DND-41 (cell line): ENCODE measurements around the gene HECW1.

Source experiments
- ATAC-seq: fragments of 200-7000 bp; cut with Tn5 transposase; 3 replicates; pipeline ENCODE4 v1.9.1; 2021; ENCODE audit warnings: low read depth; ENCODE audit not compliant: insufficient read depth
- DNase-seq: peaks from one replicate; pipeline ENCODE4 v3.0.0-alpha.2; 2020
- H2AFZ ChIP-seq: 2 replicates; pipeline ENCODE4 v1.6.0; 2012; ENCODE audit warnings: low read depth, low read length
- H3K27ac ChIP-seq: 2 replicates; pipeline ENCODE4 v1.5.1; 2012; ENCODE audit warnings: low read length, inconsistent platforms
- H3K27me3 ChIP-seq: fragments of 200-600 bp; sonication (generic); 2 replicates; pipeline ENCODE4 v1.6.0; 2012; ENCODE audit warnings: low read length, mild to moderate bottlenecking, inconsistent platforms; ENCODE audit not compliant: insufficient read depth, poor library complexity
- H3K36me3 ChIP-seq: 2 replicates; pipeline ENCODE4 v1.5.1; 2012; ENCODE audit warnings: low read length, inconsistent platforms; ENCODE audit not compliant: insufficient read depth
- H3K4me1 ChIP-seq: 2 replicates; pipeline ENCODE4 v1.5.1; 2012; ENCODE audit warnings: mild to moderate bottlenecking, low read length; ENCODE audit not compliant: insufficient read depth
- H3K4me2 ChIP-seq: 2 replicates; pipeline ENCODE4 v1.6.0; 2012; ENCODE audit warnings: mild to moderate bottlenecking, moderate library complexity, low read length, inconsistent platforms; ENCODE audit not compliant: insufficient read depth
- H3K4me3 ChIP-seq, 2 experiments: fragments of 200-600 bp in 1 of 2; shearing (Covaris generic) in 1 of 2; 2 replicates each; pipeline ENCODE4 v1.5.1; 2012 to 2016; ENCODE audit warnings: inconsistent platforms in 2 of 2, low read length in 2 of 2, mild to moderate bottlenecking in 2 of 2, low read depth in 1 of 2, moderate library complexity in 1 of 2
- H3K79me2 ChIP-seq: 2 replicates; pipeline ENCODE4 v1.6.0; 2012; ENCODE audit warnings: low read length, inconsistent platforms; ENCODE audit not compliant: insufficient read depth
- H3K9ac ChIP-seq: 2 replicates; pipeline ENCODE4 v1.6.0; 2012; ENCODE audit warnings: low read depth, mild to moderate bottlenecking, inconsistent platforms, low read length, moderate library complexity
- H3K9me3 ChIP-seq: 2 replicates; pipeline ENCODE4 v1.5.1; 2012; ENCODE audit warnings: low read length, moderate library complexity, mild to moderate bottlenecking, inconsistent platforms; ENCODE audit not compliant: insufficient read depth, severe bottlenecking
- H4K20me1 ChIP-seq: 2 replicates; pipeline ENCODE4 v1.6.0; 2012; ENCODE audit warnings: low read length; ENCODE audit not compliant: insufficient read depth
- EZH2 ChIP-seq: IDR thresholded peaks from 3 replicates; pipeline ENCODE4 v1.6.1; 2012; ENCODE audit warnings: borderline replicate concordance, low read depth, mild to moderate bottlenecking, moderate library complexity, low read length, inconsistent platforms; ENCODE audit not compliant: severe bottlenecking
- TF ChIP-seq, protein P1 (sequence below): IDR thresholded peaks from 2 replicates; pipeline ENCODE4 v1.5.1; 2012; ENCODE audit warnings: borderline replicate concordance, low read length, moderate library complexity, mild to moderate bottlenecking; ENCODE audit not compliant: poor library complexity, severe bottlenecking; ENCODE audit errors: extremely low read depth

HECW1 gene

DNA sequence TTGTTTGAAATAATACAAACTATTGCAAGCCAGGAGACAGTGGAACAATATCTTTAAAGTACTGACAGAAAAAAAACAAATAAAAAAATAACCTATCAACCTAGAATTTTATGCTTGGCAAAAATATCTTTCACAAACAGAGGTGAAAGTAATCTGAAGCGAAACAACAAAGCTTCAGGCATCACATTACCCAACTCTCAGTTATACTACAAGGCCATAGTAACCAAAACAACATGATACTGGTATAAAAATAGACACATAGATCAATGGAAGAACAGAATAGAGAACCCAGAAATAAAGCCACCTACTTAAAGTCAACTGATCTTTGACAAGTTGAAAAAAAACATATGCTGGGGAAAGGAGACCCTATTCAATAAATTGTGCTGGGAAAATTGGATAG lies 26.5 kb upstream of the HECW1 start:
- Histone ChIP-seq H3K4me1 (no peaks in the 10 kb centered on the region), H2AFZ (no peak overlapping the region), H3K4me2 (no peak overlapping the region), H3K4me3 (no peak overlapping the region), H3K27ac (no peak overlapping the region), H4K20me1 (no peaks in the 10 kb centered on the region), H3K9ac (no peak overlapping the region), H3K79me2 (no peaks in the 10 kb centered on the region), H3K36me3 (no peaks in the 10 kb centered on the region), H3K27me3 (peaks cover 34% of the 10 kb centered on the region), H3K9me3 (peaks cover 3% of the 10 kb centered on the region)
- no peak for TF ChIP-seq EZH2
- TF ChIP-seq, protein P1, sequence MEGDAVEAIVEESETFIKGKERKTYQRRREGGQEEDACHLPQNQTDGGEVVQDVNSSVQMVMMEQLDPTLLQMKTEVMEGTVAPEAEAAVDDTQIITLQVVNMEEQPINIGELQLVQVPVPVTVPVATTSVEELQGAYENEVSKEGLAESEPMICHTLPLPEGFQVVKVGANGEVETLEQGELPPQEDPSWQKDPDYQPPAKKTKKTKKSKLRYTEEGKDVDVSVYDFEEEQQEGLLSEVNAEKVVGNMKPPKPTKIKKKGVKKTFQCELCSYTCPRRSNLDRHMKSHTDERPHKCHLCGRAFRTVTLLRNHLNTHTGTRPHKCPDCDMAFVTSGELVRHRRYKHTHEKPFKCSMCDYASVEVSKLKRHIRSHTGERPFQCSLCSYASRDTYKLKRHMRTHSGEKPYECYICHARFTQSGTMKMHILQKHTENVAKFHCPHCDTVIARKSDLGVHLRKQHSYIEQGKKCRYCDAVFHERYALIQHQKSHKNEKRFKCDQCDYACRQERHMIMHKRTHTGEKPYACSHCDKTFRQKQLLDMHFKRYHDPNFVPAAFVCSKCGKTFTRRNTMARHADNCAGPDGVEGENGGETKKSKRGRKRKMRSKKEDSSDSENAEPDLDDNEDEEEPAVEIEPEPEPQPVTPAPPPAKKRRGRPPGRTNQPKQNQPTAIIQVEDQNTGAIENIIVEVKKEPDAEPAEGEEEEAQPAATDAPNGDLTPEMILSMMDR, result no peak
- ATAC-seq (no peak), DNase-seq (no peak)

DNA sequence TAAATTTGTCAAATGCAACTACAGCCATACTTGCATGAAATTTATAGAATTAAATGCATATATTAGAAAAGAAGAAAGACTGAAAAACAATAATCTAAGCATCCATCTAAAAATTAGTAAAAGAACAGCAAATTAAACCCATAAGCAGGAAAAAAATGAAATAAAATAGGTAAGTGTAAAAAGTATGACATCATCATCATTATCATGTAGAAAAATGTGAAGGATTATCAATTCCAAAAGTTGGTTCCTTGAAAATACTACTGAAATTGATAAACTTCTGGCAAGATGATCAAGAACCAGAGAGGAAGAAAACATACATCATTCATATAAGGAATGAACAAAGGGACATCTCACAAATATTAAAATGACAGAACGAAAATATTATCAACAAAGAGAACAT lies 19.6 kb upstream of the HECW1 start:
- Histone ChIP-seq H3K4me1 (no peaks in the 10 kb centered on the region), H3K36me3 (no peaks in the 10 kb centered on the region), H3K9me3 (peaks cover 7% of the 10 kb centered on the region), H2AFZ (no peak overlapping the region), H3K4me3 (no peak overlapping the region), H3K9ac (no peak overlapping the region), H3K4me2 (no peak overlapping the region), H3K27ac (no peak overlapping the region), H3K79me2 (no peaks in the 10 kb centered on the region), H3K27me3 (peaks cover 19% of the 10 kb centered on the region), H4K20me1 (no peaks in the 10 kb centered on the region)
- TF ChIP-seq, protein P1, result no peak
- TF ChIP-seq EZH2, result no peak
- ATAC-seq (no peak), DNase-seq (no peak)

DNA sequence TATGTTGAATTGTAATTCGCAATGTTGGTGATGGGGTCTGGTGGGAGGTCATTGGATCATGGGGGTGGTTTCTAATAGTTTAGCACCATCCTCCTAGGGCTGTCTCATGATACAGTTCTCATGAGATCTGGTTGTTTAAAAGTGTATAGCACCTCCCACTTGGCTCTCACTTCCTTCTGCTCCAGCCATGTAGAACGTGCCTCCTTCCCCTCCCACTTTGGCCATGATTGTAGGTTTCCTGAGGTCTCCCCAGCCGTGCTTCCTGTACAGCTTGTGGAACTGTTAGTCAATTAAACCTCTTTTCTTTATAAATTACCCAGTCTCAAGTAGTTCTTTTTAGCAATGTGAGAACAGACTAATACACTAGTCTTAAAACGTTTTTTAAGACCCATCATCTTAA lies 15.6 kb upstream of the HECW1 start:
- H3K4me1 ChIP-seq, result no peaks in the 10 kb centered on the region
- DNase-seq, result no peak
- no peaks in the 10 kb centered on the region for H3K36me3 ChIP-seq
- H3K9me3 ChIP-seq, result peaks cover 4% of the 10 kb centered on the region
- no peaks in the 10 kb centered on the region for H4K20me1 ChIP-seq
- H3K27ac ChIP-seq, result no peak overlapping the region
- peaks cover 7% of the 10 kb centered on the region for H3K27me3 ChIP-seq
- no peak overlapping the region for H2AFZ ChIP-seq
- no peaks in the 10 kb centered on the region for H3K79me2 ChIP-seq
- TF ChIP-seq, protein P1, result no peak
- no peak for TF ChIP-seq EZH2
- H3K4me2 ChIP-seq, result no peak overlapping the region
- no peak overlapping the region for H3K9ac ChIP-seq
- ATAC-seq, result no peak
- no peak overlapping the region for H3K4me3 ChIP-seq

DNA sequence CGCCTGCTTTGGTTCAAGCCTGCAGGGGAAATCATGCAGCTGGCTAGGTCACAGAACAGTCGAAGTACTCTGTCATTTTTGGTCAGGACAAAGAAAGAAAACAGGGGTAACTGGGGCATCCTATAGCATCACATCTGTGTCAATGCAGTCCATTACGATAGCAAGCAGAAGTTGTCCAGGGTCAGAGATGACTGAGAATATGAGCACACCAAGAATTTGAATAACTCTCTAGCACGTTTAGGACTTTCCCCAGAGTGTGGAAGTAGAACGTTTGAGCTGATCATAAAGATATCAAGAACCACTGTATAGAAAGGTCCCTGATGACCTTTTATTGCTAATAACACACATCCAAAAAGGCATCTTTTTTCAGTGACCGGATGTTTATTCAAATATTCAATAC lies 12.7 kb upstream of the HECW1 start:
- Histone ChIP-seq H3K9me3 (peaks cover 4% of the 10 kb centered on the region), H3K27ac (no peak overlapping the region), H4K20me1 (no peaks in the 10 kb centered on the region), H3K36me3 (no peaks in the 10 kb centered on the region), H3K4me3 (no peak overlapping the region), H2AFZ (no peak overlapping the region), H3K27me3 (peaks cover 7% of the 10 kb centered on the region), H3K4me2 (no peak overlapping the region), H3K79me2 (no peaks in the 10 kb centered on the region), H3K9ac (no peak overlapping the region), H3K4me1 (no peaks in the 10 kb centered on the region)
- ATAC-seq (no peak), DNase-seq (no peak)
- no peak for TF ChIP-seq EZH2
- TF ChIP-seq, protein P1, result no peak
